ENCODE measurements around the gene TPST1. TPM values are rescaled to one million over a fixed set of nuclear protein-coding genes. Genes with fewer than 3 reads are reported as not detected.

TPST1 gene
- total and polyA plus RNA-seq, 4 experiments from 2014 or later = 0.24 to 1.2 (median 0.98) TPM

DNA sequence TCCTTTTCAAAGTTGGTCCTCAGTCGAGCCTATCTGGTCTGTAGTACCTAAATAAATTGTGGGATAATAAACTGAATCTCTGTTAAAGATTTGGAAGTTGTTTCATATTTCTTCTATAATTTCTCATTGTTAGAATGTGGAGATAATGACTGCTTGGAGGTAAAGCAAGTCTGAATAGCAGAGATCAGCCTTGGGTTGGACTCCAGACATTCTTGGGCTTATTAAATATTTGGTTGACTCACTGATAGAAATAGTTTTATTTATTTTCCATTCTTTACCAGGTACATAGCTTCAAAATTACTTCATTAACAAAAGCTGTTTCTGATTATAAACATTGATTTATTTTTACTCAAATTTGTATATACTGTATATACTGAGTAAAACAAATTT is 34.3 kb downstream of the TPST1 start:
- Histone ChIP-seq H3K27me3 (ENCODE audit: insufficient read depth, low read length) (no peaks in the 10 kb centered on the region), H3K36me3 (ENCODE audit: insufficient read depth, low read length) (no peaks in the 10 kb centered on the region), H3K9me3 (ENCODE audit: control insufficient read depth in 1 of 2, low read length in 2 of 2) (no peaks in the 10 kb centered on the region), H3K27ac (ENCODE audit: low read depth, low read length) (no peak overlapping the region), H3K4me3 (ENCODE audit: low read length in 2 of 2) (no peak overlapping the region), H3K4me1 (ENCODE audit: insufficient read depth, low read length) (no peaks in the 10 kb centered on the region)
- Mint-ChIP-seq H3K4me3 (no peak overlapping the region), H3K9me3 (peaks cover 0 to 2% (median 0%) of the 10 kb centered on the region in 8 donors), H3K36me3 (no peaks in the 10 kb centered on the region), H3K27ac (no peak overlapping the region), H3K4me1 (peaks cover 0 to 4% (median 0%) of the 10 kb centered on the region in 4 donors), H3K27me3 (peaks cover 0 to 4% of the 10 kb centered on the region in 2 donors)
- ChIA-PET CTCF (ENCODE audit: partially characterized antibody) (no interaction called here), POLR2A (ENCODE audit: partially characterized antibody) (no interaction called here)
- DNase-seq = no peak
- intact Hi-C loops (cut with micrococcal nuclease) = no loop called here

DNA sequence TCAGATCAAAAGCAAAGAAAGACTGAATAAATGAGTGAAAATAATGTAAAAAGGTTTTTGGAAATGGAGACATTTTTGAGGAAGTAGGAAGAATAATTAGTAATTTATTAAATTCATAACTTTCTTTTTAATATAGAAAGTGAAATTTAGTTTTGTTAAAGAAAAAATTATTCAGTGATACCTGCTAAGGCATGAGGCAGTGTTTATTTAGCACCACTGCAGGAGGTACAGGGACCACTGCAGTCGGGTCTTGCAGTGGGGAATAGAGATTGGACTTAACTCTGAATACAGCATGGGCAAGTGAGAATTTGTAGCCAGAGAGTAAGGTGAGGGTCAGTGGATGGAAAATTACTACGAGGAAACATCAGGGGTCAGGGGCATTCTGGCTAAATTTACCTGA is 39.9 kb downstream of the TPST1 start:
- DNase-seq = no peak
- ChIA-PET CTCF (ENCODE audit: partially characterized antibody) (no interaction called here), POLR2A (ENCODE audit: partially characterized antibody) (no interaction called here)
- no peaks in the 10 kb centered on the region for H3K27me3 ChIP-seq (ENCODE audit: insufficient read depth, low read length)
- Mint-ChIP-seq H3K4me1 (no peaks in the 10 kb centered on the region), H3K27ac (no peak overlapping the region), H3K4me3 (no peak overlapping the region), H3K27me3 (peaks cover 1 to 3% of the 10 kb centered on the region in 2 donors), H3K9me3 (no peaks in the 10 kb centered on the region), H3K36me3 (no peaks in the 10 kb centered on the region)
- H3K36me3 ChIP-seq (ENCODE audit: insufficient read depth, low read length) = no peaks in the 10 kb centered on the region
- H3K27ac ChIP-seq (ENCODE audit: low read depth, low read length) = no peak overlapping the region
- no peaks in the 10 kb centered on the region for H3K9me3 ChIP-seq (ENCODE audit: control insufficient read depth in 1 of 2, low read length in 2 of 2)
- intact Hi-C loops (cut with micrococcal nuclease) = no loop called here
- H3K4me3 ChIP-seq (ENCODE audit: low read length in 2 of 2) = no peak overlapping the region
- H3K4me1 ChIP-seq (ENCODE audit: insufficient read depth, low read length) = no peaks in the 10 kb centered on the region

DNA sequence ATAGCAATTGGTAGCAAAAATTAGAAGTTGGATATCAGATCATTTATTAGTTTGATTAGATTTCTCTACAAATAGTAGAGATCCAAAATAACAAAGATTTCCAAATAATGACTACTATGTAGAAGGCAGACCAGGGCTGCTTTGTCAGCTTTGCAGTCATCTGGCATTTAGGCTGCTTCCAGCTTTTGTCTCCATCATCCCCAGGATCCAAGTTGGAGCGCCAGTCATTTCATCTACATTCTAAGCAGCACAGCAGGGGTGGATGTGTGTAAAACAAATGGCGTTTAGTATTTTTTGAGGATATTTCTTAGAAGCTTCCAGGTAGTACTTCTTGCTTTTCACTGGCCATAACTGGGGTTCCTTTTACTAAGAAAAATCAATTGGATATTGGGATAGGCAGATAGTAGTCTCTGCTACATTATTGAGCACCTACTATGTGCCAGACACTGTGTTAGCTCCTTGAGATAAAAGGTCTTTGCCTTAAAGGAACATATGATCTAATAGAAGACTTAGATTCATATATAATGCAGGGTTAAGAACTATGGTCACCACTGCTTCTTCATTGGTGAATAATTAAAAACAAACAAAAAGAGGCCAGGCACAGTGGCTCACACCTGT is 41.5 kb downstream of the TPST1 start:
- no peaks in the 10 kb centered on the region for H3K9me3 ChIP-seq (ENCODE audit: control insufficient read depth in 1 of 2, low read length in 2 of 2)
- H3K27me3 ChIP-seq (ENCODE audit: insufficient read depth, low read length) = no peaks in the 10 kb centered on the region
- H3K27me3 Mint-ChIP-seq = peaks cover 1 to 3% of the 10 kb centered on the region in 2 donors
- no peak for DNase-seq
- H3K4me3 ChIP-seq (ENCODE audit: low read length in 2 of 2) = no peak overlapping the region
- no peak overlapping the region for H3K27ac ChIP-seq (ENCODE audit: low read depth, low read length)
- no peaks in the 10 kb centered on the region for H3K4me1 ChIP-seq (ENCODE audit: insufficient read depth, low read length)
- H3K36me3 ChIP-seq (ENCODE audit: insufficient read depth, low read length) = no peaks in the 10 kb centered on the region
- H3K36me3 Mint-ChIP-seq = no peaks in the 10 kb centered on the region
- CTCF ChIA-PET (ENCODE audit: partially characterized antibody) = no interaction called here
- no peak overlapping the region for H3K27ac Mint-ChIP-seq
- intact Hi-C loops (cut with micrococcal nuclease) = no loop called here
- POLR2A ChIA-PET (ENCODE audit: partially characterized antibody) = no interaction called here
- no peaks in the 10 kb centered on the region for H3K9me3 Mint-ChIP-seq
- H3K4me3 Mint-ChIP-seq = no peak overlapping the region
- H3K4me1 Mint-ChIP-seq = no peaks in the 10 kb centered on the region

DNA sequence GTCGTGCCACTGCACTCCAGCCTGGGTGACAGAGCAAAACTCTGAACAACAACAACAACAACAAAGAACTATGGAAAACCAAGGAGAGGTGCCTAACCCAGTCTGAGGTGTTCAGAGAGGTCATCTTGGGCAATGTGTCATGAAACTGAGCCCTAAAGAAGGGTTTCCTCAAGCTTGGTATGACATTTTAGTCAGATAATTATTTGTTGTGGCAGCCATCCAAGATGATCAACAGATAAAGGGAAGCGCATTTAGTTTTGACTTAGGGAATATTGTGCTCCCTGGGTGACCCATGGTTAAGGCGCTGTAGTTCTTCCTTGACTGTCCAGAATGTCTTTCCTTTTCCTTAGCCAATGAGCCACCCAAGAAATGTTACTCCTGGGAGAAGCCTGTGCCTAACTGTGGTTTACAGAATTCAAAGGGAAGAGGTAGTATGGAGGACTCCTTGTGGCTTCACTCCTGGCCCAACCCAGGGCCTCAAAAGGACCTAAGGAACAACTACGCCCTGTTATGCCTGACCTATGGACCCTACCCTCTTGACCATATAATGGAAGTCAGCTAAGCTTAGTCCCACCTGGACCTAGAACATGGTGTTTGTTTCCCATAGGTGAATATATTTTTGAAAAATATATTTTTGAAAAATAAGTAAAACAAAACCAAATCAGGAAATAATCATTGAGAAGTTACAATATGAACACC is 42.4 kb downstream of the TPST1 start:
- no peak overlapping the region for H3K27ac ChIP-seq (ENCODE audit: low read depth, low read length)
- Mint-ChIP-seq H3K9me3 (no peaks in the 10 kb centered on the region), H3K36me3 (no peaks in the 10 kb centered on the region), H3K4me3 (no peak overlapping the region), H3K27ac (no peak overlapping the region), H3K4me1 (no peaks in the 10 kb centered on the region), H3K27me3 (peaks cover 1 to 3% of the 10 kb centered on the region in 2 donors)
- no peaks in the 10 kb centered on the region for H3K9me3 ChIP-seq (ENCODE audit: control insufficient read depth in 1 of 2, low read length in 2 of 2)
- intact Hi-C loops (cut with micrococcal nuclease) = no loop called here
- H3K27me3 ChIP-seq (ENCODE audit: insufficient read depth, low read length) = no peaks in the 10 kb centered on the region
- POLR2A ChIA-PET (ENCODE audit: partially characterized antibody) = no interaction called here
- DNase-seq = no peak
- H3K4me3 ChIP-seq (ENCODE audit: low read length in 2 of 2) = no peak overlapping the region
- H3K36me3 ChIP-seq (ENCODE audit: insufficient read depth, low read length) = no peaks in the 10 kb centered on the region
- H3K4me1 ChIP-seq (ENCODE audit: insufficient read depth, low read length) = no peaks in the 10 kb centered on the region
- CTCF ChIA-PET (ENCODE audit: partially characterized antibody) = no interaction called here

DNA sequence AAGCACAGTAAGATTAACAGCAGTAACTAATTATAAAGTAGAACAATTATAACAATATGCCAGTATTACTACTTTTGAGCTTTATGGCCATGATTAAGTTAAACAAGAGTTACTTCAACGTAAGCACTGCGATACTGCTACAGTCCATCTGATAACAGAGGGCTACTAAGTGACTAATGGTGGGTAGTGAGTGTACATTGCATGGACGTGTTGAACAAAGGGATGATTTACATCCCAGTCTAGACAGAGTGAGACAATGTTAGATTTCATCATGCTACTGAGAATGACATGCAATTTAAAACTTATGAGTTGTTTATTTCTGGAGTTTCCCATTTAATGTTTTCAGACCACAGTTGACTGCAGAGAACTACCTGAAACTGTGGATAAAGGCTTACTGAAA is 45.6 kb downstream of the TPST1 start:
- intact Hi-C loops (cut with micrococcal nuclease) = no loop called here
- Mint-ChIP-seq H3K27me3 (peaks cover 0 to 3% of the 10 kb centered on the region in 2 donors), H3K9me3 (no peaks in the 10 kb centered on the region), H3K27ac (no peak overlapping the region), H3K36me3 (no peaks in the 10 kb centered on the region), H3K4me3 (no peak overlapping the region), H3K4me1 (no peaks in the 10 kb centered on the region)
- H3K4me3 ChIP-seq (ENCODE audit: low read length in 2 of 2) = no peak overlapping the region
- ChIA-PET CTCF (ENCODE audit: partially characterized antibody) (no interaction called here), POLR2A (ENCODE audit: partially characterized antibody) (no interaction called here)
- H3K36me3 ChIP-seq (ENCODE audit: insufficient read depth, low read length) = no peaks in the 10 kb centered on the region
- no peaks in the 10 kb centered on the region for H3K9me3 ChIP-seq (ENCODE audit: control insufficient read depth in 1 of 2, low read length in 2 of 2)
- H3K27me3 ChIP-seq (ENCODE audit: insufficient read depth, low read length) = no peaks in the 10 kb centered on the region
- no peak overlapping the region for H3K27ac ChIP-seq (ENCODE audit: low read depth, low read length)
- no peak for DNase-seq
- H3K4me1 ChIP-seq (ENCODE audit: insufficient read depth, low read length) = no peaks in the 10 kb centered on the region

DNA sequence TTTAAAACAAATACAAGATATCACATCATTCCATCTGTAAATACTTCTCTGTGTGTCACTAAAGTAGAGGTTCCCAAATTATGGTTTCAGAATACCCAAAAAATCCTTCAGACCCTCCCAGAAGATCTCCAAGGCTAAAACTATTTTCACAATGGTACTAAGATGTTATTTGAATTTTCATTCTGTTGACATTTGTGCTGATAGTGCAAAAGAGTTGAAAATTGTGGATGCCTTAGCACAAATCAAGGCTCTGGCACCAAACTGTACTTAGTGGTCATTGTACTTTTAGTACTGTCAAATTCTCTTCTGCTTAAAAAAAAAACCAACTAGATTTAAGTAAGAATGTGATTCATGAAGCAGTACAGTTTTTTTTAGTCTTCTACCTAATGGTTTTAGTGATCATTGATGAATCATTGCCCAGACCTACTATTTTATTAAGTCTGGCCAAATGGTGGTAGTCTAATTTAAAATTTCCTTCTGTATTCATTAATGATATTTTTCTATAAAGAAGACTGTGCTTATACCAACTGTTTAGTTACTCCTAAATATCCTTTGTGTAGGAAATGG is 50.5 kb downstream of the TPST1 start:
- H3K27ac Mint-ChIP-seq = no peak overlapping the region
- H3K4me1 ChIP-seq (ENCODE audit: insufficient read depth, low read length) = no peaks in the 10 kb centered on the region
- ChIA-PET CTCF (ENCODE audit: partially characterized antibody) (no interaction called here), POLR2A (ENCODE audit: partially characterized antibody) (no interaction called here)
- intact Hi-C loops (cut with micrococcal nuclease) = no loop called here
- H3K36me3 Mint-ChIP-seq = no peaks in the 10 kb centered on the region
- H3K36me3 ChIP-seq (ENCODE audit: insufficient read depth, low read length) = no peaks in the 10 kb centered on the region
- no peaks in the 10 kb centered on the region for H3K9me3 Mint-ChIP-seq
- H3K27ac ChIP-seq (ENCODE audit: low read depth, low read length) = no peak overlapping the region
- peaks cover 2 to 4% of the 10 kb centered on the region in 2 donors for H3K27me3 Mint-ChIP-seq
- no peak for DNase-seq
- no peaks in the 10 kb centered on the region for H3K9me3 ChIP-seq (ENCODE audit: control insufficient read depth in 1 of 2, low read length in 2 of 2)
- H3K4me3 Mint-ChIP-seq = no peak overlapping the region
- no peaks in the 10 kb centered on the region for H3K27me3 ChIP-seq (ENCODE audit: insufficient read depth, low read length)
- H3K4me1 Mint-ChIP-seq = no peaks in the 10 kb centered on the region
- no peak overlapping the region for H3K4me3 ChIP-seq (ENCODE audit: low read length in 2 of 2)

DNA sequence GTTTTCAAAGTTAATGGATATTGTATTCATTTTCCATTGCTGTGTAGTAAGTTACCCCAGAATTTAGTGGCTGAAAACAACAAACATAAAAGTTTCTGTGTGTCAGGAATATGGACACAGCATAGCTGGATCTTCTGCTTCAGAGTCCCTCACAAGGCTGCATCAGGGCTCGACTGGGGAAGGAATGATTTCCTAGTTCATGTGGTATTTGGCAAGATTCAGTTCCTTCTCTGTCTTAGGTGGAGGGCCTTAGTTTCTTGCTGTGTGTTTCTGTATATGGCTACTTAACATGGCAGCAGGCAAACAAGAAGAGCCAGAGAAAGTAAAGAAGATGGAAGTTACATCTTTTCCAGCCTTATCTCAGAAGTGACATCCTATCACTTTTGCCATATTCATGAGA is 51.1 kb downstream of the TPST1 start:
- POLR2A ChIA-PET (ENCODE audit: partially characterized antibody) = no interaction called here
- CTCF ChIA-PET (ENCODE audit: partially characterized antibody) = no interaction called here
- no peak overlapping the region for H3K27ac Mint-ChIP-seq

More for the DNA sequence above, 51.1 kb downstream of the TPST1 start:
- H3K9me3 Mint-ChIP-seq = no peaks in the 10 kb centered on the region
- H3K27ac ChIP-seq (ENCODE audit: low read depth, low read length) = no peak overlapping the region
- H3K27me3 Mint-ChIP-seq = peaks cover 3 to 5% of the 10 kb centered on the region in 2 donors
- H3K9me3 ChIP-seq (ENCODE audit: control insufficient read depth in 1 of 2, low read length in 2 of 2) = no peaks in the 10 kb centered on the region
- DNase-seq = no peak
- H3K4me1 ChIP-seq (ENCODE audit: insufficient read depth, low read length) = no peaks in the 10 kb centered on the region
- no peaks in the 10 kb centered on the region for H3K4me1 Mint-ChIP-seq
- no peak overlapping the region for H3K4me3 Mint-ChIP-seq
- H3K36me3 Mint-ChIP-seq = no peaks in the 10 kb centered on the region
- no peaks in the 10 kb centered on the region for H3K36me3 ChIP-seq (ENCODE audit: insufficient read depth, low read length)
- intact Hi-C loops (cut with micrococcal nuclease) = no loop called here
- H3K4me3 ChIP-seq (ENCODE audit: low read length in 2 of 2) = no peak overlapping the region
- no peaks in the 10 kb centered on the region for H3K27me3 ChIP-seq (ENCODE audit: insufficient read depth, low read length)

All from CD4-positive, alpha-beta memory T cell (primary cell).